Bronchial epithelial cell (primary cell): ENCODE data around the gene INAFM2. TPM values are rescaled to one million over a fixed set of nuclear protein-coding genes. Genes with fewer than 3 reads are reported as not detected.

Experiments
- DNase-seq: peaks from one replicate; pipeline ENCODE4 v3.0.0-alpha.2; 2010; ENCODE audit warnings: low read depth
- FAIRE-seq: peaks from 2 replicates; lab custom pipeline; 2011; peaks lifted over from hg19 to GRCh38; lab: Jason Lieb, UNC
- H3K27me3 ChIP-seq: 2 replicates; pipeline ENCODE4 v1.5.1; 2011; ENCODE audit warnings: low read length; ENCODE audit not compliant: control insufficient read depth, insufficient read depth
- H3K36me3 ChIP-seq: 2 replicates; pipeline ENCODE4 v1.5.1; 2011; ENCODE audit warnings: low read length; ENCODE audit not compliant: control insufficient read depth, insufficient read depth
- H3K4me3 ChIP-seq: 2 replicates; pipeline ENCODE4 v1.5.1; 2011; ENCODE audit warnings: mild to moderate bottlenecking, low read depth, low read length, control low read depth
- total RNA-seq: library from RNA; depleted of rRNA; stranded (reverse); fragments of >200 nt; gene quantifications from 2 replicates; pipeline ENCODE4 v1.2.1, GENCODE V29; 2014
- TF ChIP-seq, protein P1 (sequence below): IDR thresholded peaks from 2 replicates; pipeline ENCODE4 v1.5.1; 2011; ENCODE audit warnings: mild to moderate bottlenecking, moderate library complexity, low read length, control low read depth, inconsistent platforms; ENCODE audit not compliant: insufficient read depth, severe bottlenecking

The INAFM2 gene
- total RNA-seq, 1 donor from 2014 or later = 6.3 TPM

- H3K36me3 ChIP-seq = no peaks in the 10 kb centered on the region
- FAIRE-seq (no peak), DNase-seq (no peak)
- no peak overlapping the region for H3K4me3 ChIP-seq
- TF ChIP-seq, protein P1, sequence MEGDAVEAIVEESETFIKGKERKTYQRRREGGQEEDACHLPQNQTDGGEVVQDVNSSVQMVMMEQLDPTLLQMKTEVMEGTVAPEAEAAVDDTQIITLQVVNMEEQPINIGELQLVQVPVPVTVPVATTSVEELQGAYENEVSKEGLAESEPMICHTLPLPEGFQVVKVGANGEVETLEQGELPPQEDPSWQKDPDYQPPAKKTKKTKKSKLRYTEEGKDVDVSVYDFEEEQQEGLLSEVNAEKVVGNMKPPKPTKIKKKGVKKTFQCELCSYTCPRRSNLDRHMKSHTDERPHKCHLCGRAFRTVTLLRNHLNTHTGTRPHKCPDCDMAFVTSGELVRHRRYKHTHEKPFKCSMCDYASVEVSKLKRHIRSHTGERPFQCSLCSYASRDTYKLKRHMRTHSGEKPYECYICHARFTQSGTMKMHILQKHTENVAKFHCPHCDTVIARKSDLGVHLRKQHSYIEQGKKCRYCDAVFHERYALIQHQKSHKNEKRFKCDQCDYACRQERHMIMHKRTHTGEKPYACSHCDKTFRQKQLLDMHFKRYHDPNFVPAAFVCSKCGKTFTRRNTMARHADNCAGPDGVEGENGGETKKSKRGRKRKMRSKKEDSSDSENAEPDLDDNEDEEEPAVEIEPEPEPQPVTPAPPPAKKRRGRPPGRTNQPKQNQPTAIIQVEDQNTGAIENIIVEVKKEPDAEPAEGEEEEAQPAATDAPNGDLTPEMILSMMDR = no peak
- no peaks in the 10 kb centered on the region for H3K27me3 ChIP-seq
Observed at GRCh38 chr15:40332113-40332781, 8.8 kb downstream of the INAFM2 start.

DNA sequence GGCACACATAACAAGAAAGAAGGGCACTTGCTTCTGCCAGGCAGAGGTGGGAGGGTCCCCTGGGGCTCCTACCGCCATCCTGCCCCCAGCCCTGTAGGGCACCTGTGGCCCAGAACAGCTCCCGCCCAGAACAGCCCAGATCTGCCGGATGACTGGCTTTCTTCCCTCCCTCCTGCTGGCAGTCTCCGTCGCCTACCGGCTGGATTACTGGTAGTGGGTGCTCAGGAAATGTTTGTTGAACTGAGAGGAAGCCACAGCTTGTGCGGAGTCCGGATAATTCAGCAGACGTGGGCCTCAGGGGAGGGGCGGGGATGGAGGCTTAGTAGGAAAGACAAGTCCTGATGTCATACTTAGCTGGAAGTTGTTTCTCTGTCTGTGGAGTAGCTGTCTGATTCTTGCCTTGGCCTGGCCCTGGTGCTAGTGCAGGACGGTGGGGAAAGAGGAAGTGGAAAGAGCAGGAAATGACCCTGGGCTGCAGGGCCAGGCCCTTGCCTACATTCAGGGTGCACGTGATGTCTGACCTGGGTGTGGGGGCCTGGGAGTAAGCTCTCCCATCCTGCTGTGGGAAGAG is 10.5 kb downstream of the INAFM2 start:
- Histone ChIP-seq H3K27me3 (no peaks in the 10 kb centered on the region), H3K4me3 (no peak overlapping the region), H3K36me3 (no peaks in the 10 kb centered on the region)
- FAIRE-seq = no peak
- DNase-seq = peak; percentile 63
- TF ChIP-seq, protein P1 = no peak

GRCh38 chr15:40334541-40334940 is 11.0 kb downstream of the INAFM2 start:
- H3K27me3 ChIP-seq = no peaks in the 10 kb centered on the region
- TF ChIP-seq, protein P1 = no peak
- no peak for FAIRE-seq
- no peak for DNase-seq
- no peaks in the 10 kb centered on the region for H3K36me3 ChIP-seq
- H3K4me3 ChIP-seq = no peak overlapping the region

GRCh38 chr15:40334941-40335795 is 11.7 kb downstream of the INAFM2 start:
- no peak for DNase-seq
- Histone ChIP-seq H3K4me3 (no peak overlapping the region), H3K27me3 (no peaks in the 10 kb centered on the region), H3K36me3 (no peaks in the 10 kb centered on the region)
- TF ChIP-seq, protein P1 = no peak
- no peak for FAIRE-seq

DNA sequence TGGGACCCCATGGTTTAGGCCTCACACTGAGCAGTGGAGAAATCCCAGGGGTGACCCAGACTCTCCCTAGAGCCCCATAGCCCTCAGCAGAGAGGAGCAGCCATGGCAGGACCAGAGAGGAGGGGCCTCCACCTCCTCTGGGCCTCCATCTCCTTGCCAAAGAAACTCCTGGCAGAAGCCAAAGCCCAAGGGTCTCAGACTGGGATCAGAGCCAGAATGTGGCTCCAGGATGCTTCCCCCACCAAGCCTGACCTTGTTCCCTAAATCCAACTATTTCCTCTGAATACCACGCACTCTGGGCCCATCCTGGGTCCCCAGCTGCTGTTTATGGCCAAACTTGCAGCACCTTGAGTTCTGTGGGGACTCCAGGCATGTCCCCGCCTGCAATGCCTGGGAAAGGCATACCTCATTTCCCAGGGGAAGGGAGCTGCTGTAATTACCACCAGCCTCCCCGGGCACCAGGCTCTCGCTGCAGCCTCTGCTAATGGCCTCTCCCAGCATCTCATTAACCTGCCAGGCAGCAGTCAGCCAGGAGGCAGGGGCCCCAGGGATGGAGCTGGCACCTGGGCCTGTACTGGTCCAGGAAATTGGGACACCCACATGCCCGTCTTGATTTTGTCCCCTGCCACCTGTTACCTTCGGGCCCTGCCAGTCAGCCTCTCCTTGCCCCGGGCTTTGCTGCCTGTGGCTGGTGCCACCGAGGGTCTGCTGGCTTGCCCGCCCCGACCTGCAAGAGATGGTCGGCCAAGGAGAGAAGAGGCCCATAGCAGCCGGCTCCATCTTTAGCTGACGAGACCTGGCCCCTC is 12.6 kb downstream of the INAFM2 start:
- TF ChIP-seq, protein P1 = no peak
- Histone ChIP-seq H3K4me3 (no peak overlapping the region), H3K36me3 (no peaks in the 10 kb centered on the region), H3K27me3 (no peaks in the 10 kb centered on the region)
- DNase-seq = no peak
- FAIRE-seq = no peak
